ENCODE measurements around the gene TRMO. TPM values are rescaled to one million over a fixed set of nuclear protein-coding genes. Genes with fewer than 3 reads are reported as not detected.

Gene TRMO
- total and polyA plus RNA-seq, 2 of the 8 experiments (the other 6 are each of a cell fraction or from before 2014, with no cell fraction given), result 4.6 to 5.6 TPM

DNA sequence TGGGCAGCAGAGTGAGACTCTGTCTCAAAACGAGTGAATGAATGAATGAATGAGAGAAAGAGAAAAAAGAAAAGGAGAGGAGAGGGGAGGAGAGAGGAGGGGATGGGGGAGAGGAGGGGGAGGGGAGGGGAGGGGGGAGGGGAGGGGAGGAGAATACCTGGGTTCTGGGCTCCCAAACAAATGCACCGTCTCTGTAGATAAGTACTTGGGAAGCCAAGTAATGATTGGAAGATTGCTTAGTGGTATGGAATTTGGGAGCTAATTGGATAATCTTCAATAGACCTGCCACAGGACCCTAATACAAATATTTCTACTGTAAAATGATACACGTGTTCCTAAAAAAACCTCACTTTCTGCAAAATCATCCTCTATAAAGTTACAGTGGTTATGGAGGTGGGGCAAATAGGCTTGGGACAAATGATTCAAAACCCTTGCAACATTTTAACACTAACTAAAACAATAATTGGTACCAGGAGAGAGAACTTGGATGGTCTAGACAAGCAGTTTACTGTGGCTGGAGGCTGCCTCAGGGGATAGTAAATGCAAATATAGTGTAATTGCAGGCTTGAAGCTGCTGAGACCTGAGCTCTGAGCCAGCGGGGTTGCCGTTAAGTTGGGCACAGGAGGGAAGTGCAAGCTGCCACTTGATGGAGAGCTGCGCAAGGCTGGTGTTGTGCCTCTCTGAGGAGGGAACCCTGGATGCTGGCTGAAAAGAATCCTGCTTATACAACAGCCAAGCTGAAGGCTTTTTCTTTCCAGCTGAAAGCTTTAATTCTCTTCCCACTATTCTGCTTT is 12.2 kb upstream of the TRMO start (continued):
- TF ChIP-seq CHD7 (IDR thresholded peaks at IDR 0.05; ENCODE audit: insufficient replicate concordance, low read length) (no peak), TCF12 (IDR thresholded peaks at IDR 0.05; ENCODE audit: low read depth, low read length) (no peak), SP2 (IDR thresholded peaks at IDR 0.05; ENCODE audit: low read length) (no peak), KDM1A (IDR thresholded peaks at IDR 0.05; ENCODE audit: borderline replicate concordance, low read length) (no peak), SUZ12 (IDR thresholded peaks at IDR 0.05; ENCODE audit: low read length) (no peak), HDAC6 (IDR thresholded peaks at IDR 0.05; ENCODE audit: low read depth, low read length) (no peak), USF2 (IDR thresholded peaks at IDR 0.05; ENCODE audit: low read length) (no peak), CREB1 (IDR thresholded peaks at IDR 0.05) (no peak), SRF (IDR thresholded peaks at IDR 0.05; ENCODE audit: low read depth, low read length) (no peak)

Data from H1 (cell line).